Right ventricle myocardium superior (tissue), 1 donor: ENCODE measurements around the gene FAAP20. TPM values are rescaled to one million over a fixed set of nuclear protein-coding genes. Genes with fewer than 3 reads are reported as not detected.

Experiments used
- ATAC-seq: fragments of 200-7000 bp; cut with Tn5 transposase; one replicate; pipeline ENCODE4 v1.9.1; 2020; ENCODE audit warnings: mild to moderate bottlenecking; ENCODE audit not compliant: poor library complexity
- DNase-seq: peaks from one replicate; pipeline ENCODE4 v3.0.0-alpha.2; 2020
- intact Hi-C: fragments of 100-400 bp; cut with DNase I; formaldehyde crosslinking; loops from one replicate; pipeline ENCODE4 v1.11.2; 2022
- total RNA-seq: library from RNA; stranded (reverse); fragmentation: NEBNext Ultra II Directional; extraction: Animal tissue kit (Norgen Biotek cat#: 25700); gene quantifications from one replicate; pipeline ENCODE4 v1.2.1, GENCODE V29; 2021
- donor health status: DM: no; HTN: yes; CAD: no; lungs with severe emphysema.

The FAAP20 gene
- total RNA-seq, 1 donor from 2014 or later: 38.7 TPM

DNA sequence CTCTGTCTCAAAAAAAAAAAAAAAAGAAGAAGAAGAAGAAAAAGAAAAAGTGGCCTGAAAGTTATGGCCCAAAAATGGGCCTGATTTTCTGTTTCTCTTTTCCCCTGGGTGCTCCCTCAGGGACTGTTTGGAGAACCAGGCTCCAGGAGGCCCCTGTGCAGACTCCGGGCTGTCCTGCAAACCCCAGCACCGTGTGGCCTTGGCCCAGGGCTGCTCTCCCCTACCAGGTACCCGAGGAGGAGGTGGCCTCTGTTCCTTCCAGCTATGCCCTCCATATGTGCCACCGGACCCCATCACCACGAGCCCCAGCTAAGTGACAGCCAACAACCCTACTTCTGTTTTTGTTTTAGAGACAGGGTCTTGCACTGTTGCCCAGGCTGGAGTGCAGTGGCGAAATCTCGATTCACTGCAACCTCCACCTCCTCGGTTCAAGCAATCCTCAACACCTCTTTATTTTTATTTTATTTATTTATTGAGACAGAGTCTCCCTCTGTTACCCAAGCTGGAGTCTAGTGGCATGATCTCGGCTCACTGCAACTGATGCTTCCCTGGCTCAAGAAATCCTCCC lies 7.5 kb upstream of the FAAP20 start:
- intact Hi-C loops: no loop called here
- DNase-seq (no peak), ATAC-seq (no peak)

- no peak for ATAC-seq
- intact Hi-C loops: no loop called here
- no peak for DNase-seq
These were observed 6.5 kb upstream of the FAAP20 start for GRCh38 chr1:2201062-2201461.

GRCh38 chr1:2200308-2200943 lies 5.9 kb upstream of the FAAP20 start:
- no peak for DNase-seq
- no peak for ATAC-seq
- intact Hi-C loops: no loop called here

DNA sequence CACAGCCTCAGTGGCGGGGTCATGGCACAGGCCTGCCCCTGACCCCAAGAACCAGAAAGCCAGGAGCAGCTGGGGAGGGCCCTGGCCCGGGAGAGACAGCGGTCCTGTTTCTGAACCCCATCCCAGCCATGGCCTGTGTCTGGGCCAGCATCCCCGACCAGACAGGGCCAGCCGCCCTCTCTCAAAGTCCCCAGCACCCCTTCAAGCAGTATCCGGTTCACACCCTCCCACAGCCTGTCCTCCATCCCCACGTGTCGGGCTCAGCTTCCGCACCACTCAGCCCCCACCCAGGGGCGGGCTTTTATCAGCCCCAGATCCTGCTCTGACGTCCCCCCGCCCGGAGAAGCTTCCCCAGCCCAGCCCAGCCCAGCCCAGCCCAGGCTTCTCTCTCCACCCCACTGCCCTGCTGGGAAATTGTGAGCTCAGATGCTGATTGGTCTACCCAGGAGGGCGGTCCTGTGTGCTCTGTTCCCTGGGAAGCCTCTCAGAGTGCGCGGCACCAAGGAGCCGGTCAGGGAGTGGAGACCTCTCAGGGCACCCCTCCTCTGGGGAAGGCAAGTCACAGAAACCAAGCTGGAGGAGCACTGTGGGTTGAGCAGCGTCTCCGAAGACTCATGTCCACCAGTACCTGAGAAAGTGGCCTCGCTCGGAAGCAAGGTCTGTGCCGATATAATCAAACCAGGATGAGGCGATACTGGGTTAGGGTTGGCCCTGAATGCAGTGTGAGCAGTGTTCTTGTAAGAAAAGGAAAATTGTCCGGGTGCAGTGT lies 4.7 kb upstream of the FAAP20 start:
- intact Hi-C loops: no loop called here
- peak; percentile 94 for DNase-seq
- ATAC-seq: peak; percentile 79

DNA sequence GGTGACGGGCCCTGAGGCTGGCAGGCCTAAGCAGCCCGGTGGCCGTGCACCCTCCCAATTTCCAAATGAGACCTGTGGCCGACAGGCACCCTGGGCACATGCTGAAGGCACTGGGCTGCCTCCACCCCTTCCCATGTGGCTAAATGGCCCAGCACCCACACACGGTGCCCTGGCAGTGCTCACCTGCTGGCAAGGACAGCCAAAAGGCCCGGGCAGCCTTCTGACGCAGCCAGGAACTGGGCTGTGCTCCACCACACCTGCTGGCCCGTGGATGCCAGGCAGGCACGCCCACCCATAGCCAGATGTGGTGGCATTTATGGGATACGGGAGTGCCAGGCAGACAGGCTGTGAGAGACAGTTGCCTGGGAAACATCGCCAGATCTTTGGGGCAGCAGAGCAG lies 4.0 kb upstream of the FAAP20 start:
- ATAC-seq (no peak), DNase-seq (no peak)
- intact Hi-C loops: no loop called here

DNA sequence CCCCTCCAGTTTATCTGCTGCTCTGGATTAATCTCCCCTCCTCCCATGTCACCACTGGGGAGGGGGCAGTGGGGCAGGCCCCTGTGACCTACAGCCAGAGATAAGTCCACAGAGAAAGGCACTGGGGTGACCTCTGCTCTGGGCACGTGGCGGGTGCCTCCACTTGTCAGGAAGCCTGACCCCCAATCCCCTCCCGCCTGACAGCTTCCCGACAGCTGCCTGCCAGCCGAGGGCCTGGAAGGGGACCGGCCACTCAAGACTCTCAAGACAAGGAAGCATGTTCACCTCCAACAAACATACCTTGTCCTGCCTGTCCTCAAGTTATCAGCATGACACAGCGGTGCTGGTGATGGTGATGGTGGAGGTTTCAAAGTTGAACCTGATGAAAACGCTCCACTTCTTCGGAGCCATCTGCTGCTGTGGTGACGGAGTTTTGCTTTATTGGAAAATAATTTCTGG lies 3.2 kb upstream of the FAAP20 start:
- DNase-seq (no peak), ATAC-seq (no peak)
- intact Hi-C loops: no loop called here

DNA sequence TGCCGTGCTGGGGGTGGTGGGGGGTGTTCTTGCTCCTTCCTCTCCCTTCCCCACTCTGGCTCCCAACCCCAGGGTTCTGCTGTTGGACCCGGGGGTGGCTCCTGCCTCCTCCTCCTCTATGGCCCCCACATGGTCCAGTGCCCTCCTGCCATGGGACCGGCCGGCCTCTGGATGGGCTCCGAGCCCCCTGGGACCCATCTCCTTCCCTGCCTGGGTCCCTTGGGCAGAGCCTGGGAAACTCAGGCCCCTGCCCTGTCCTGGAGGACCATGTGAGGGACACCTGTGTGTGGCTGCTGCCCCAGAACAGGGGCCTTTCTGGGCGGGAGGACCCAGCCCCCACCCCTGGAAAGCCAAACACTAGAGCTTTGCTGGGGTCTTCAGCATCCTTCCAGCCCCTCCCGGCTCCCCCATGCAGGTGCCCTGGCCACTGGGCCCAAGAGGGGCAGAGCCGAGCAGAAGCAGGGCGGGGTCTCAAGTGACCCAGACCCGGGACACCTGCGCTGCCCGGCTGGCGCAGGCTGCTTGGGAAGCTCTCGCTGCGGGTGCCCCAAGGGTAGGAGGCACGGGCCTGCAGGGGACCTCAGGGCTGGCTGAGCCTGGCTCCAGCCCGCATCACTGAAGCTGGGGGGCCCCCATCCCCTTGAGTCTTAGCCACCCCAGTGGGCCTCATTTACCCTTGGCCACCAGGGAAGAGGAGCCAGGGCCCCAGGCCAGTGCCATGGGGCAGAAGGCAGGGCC lies 2.5 kb upstream of the FAAP20 start:
- intact Hi-C loops: no loop called here
- DNase-seq (no peak), ATAC-seq (no peak)

GRCh38 chr1:2195785-2196184 lies 1.2 kb upstream of the FAAP20 start:
- intact Hi-C loops: loop anchor here (2.0 kb wide), 1 partner anchor 187 kb away; no protein-coding TSS in a partner anchor
- no peak for ATAC-seq

GRCh38 chr1:2194898-2195673 lies 514 bp upstream of the FAAP20 start:
- DNase-seq (peak; percentile 94), ATAC-seq (peak; percentile 83)
- intact Hi-C loops: loop anchor here (2.0 kb wide), 1 partner anchor 188 kb away; no protein-coding TSS in a partner anchor

More at GRCh38 chr1:2195785-2196184, 1.2 kb upstream of the FAAP20 start:
- DNase-seq: no peak

DNA sequence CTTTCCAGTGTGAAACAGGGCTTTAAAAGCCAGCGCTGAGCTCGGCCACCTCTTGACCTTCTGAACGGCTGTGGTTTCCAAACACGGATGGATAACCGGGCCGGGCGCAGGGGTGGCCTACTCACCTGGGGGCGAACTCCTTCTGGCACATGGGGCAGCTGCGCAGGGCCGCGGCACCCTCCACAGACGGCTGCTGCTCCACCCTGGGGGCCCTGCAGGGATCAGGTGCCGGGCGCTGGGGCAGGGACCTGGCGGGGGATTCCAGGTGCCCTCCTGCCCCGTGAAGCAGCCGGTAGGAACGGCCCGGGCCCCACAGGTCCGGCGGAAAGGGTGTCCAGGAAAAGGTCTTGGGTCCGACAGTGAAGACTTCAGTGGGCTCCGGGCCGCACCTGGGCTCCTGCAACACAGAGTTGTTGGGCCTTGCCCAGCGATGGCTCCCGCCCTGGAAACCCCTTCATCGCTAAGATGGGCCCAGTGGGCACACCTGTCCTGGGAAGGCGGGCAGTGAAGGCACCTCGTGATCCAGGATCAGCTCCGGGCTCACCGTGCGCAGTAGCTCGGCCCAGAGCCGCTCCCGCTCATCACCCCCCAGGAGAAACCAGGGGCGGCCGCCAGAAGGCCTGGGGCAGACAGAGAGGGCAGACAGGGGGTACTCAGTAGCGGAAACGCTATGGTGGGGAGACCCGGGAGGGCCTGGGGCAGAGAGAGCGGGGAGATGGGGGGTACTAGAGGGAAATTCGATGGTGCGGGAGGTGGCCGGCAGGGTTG lies 874 bp downstream of the FAAP20 start:
- ATAC-seq: no peak
- no peak for DNase-seq
- intact Hi-C loops: loop anchor here (2.0 kb wide), 1 partner anchor 189 kb away; no protein-coding TSS in a partner anchor

DNA sequence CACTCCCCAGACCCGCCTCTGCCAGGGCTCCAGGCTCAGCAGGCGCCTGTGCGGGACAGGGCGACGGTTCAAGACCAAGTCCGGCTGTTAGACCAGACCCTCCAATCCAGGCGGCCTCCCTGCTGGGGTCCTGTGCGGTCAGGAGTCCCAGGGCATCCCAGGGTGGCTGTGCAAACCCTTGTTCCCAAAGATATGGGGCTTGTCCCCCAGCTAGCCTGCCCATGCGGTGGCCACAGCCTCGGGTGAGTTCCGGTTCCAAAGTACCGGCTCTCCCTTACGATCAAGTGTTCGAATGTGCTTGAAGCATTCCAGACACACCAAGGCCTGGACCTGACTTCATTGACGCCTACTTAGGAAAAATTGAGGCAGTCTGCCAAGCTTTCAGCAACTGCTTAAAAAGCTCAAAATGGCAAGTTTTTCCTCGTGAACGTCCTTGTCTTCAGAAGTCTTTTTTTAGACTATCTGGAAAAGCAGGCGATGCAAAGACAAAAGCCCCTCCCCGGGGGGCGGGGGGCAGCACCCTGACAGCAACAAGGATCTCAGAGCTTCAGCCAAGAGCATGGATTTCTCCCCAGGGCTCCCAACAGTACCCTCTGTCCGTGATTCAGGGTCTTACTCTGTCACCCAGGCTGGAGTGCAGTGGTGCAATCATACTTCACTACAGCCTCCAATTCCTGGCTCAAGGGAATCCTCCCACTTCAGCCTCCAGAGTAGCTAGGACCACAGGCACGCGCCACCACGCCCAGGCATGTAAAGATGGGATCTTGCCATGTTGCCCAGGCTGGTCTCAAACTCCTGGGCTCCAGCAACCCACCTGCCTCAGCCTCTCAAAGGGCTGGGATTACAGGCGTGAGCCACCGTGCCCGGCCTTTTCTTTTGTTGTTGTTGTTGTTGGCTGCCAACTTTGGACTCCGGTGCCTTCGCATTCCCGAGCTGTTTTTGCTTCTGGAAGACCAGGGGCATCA lies 2.3 kb downstream of the FAAP20 start:
- ATAC-seq (no peak), DNase-seq (no peak)
- intact Hi-C loops: no loop called here

- intact Hi-C loops: no loop called here
- ATAC-seq (peak; percentile 0), DNase-seq (no peak)
These were observed 4.0 kb downstream of the FAAP20 start for GRCh38 chr1:2190491-2190976.

GRCh38 chr1:2189459-2190425 lies 4.8 kb downstream of the FAAP20 start:
- DNase-seq: peak; percentile 98
- ATAC-seq: peak; percentile 92
- intact Hi-C loops: no loop called here

DNA sequence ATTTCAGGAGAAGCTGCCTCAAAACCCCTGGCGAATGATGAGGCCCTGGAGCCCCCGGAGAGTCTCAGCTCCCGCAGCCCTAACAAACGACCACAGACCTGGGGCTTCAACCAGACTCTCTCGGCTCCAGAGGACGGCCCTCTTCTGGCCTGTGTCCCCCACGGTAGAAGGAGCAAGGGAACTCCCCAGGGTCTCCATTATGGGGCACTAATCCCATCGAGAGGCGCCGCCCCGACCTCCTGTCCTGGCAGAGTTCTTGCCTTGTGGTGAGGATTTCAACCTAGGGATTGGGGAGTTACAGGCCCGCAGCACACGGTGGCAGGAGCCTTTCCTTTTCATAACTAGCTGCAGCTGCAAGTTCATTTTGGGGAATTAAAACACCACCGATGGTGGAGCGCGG lies 6.2 kb downstream of the FAAP20 start:
- intact Hi-C loops: no loop called here
- DNase-seq: no peak
- no peak for ATAC-seq

DNA sequence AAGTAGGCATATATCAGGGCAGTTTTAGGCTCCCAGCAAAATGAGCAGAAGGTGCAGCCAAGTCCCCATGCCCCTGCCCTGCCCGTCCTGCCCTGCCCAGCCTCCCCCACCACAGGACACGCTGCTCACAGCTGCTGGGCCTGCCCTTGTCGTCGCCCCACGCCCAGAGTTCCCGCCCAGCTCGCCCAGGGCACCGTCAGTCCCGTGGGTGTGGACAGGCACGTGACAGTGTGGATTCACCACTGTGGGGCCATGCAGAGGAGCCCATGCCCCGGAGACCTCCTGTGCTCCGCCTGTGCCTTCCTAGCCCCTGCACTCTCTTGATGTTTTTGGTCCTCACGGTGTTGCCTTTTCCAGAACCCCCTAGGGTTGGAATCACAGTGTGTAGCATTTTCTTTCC lies 7.0 kb downstream of the FAAP20 start:
- ATAC-seq (no peak), DNase-seq (no peak)
- intact Hi-C loops: no loop called here
